NT2/D1 (cell line): ENCODE measurements around the gene PIGU.

Experiments used
- SUZ12 ChIP-seq: IDR thresholded peaks from 2 replicates; pipeline ENCODE4 v1.6.1; 2011; ENCODE audit not compliant: insufficient read length, insufficient read depth; ENCODE audit errors: extremely low read depth
- YY1 ChIP-seq: IDR thresholded peaks from 2 replicates; pipeline ENCODE4 v1.6.1; 2011; ENCODE audit not compliant: insufficient read length, insufficient read depth
- ZNF274 ChIP-seq: IDR thresholded peaks from 2 replicates; pipeline ENCODE4 v1.6.1; 2011; ENCODE audit warnings: mild to moderate bottlenecking, low read depth, low read length

DNA sequence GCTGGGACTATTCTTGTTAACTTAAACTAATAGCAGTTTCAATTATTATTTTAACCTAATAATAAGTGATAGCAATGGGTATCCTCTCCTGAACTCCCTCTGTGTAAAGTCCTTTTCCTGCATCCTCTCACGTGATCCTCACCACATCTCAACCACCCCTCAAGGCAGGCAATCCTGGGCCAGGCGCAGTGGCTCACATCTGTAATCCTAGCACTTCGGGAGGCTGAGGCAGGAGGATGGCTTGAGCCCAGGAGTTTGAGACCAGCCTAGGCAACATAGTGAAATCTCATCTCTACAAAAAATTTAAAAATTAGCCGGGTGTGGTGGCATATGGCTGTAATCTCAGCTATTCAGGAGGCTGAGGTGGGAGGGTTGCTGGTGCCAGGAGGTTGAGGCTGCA lies 94.7 kb downstream of the PIGU start:
- TF ChIP-seq YY1: no peak
- TF ChIP-seq SUZ12: no peak
- TF ChIP-seq ZNF274: no peak
